ENCODE data around the gene ARFGAP1. TPM values are rescaled to one million over a fixed set of nuclear protein-coding genes. Genes with fewer than 3 reads are reported as not detected.

The ARFGAP1 gene
- 62.1 and 64.7 TPM in 2 replicates for total RNA-seq (2014; rRNA removed; shearing (Covaris generic))
- 39.4 and 39.6 TPM in 2 replicates for polyA plus RNA-seq (2015; cell fraction: cytosol; rRNA removed)
- polyA plus RNA-seq (2015; cell fraction: nucleus; rRNA removed), result 377 and 402 TPM in 2 replicates

- DNase-seq (ENCODE audit: low read depth), result peak; percentile 80
Measured at GRCh38 chr20:63272105-63273058, at the start of gene ARFGAP1. Gene ARFGAP1 (plus strand): TSS chr20:63272813. CDS start chr20:63275581, 2,768 bp downstream.

- DNase-seq (ENCODE audit: low read depth), result no peak
Measured at GRCh38 chr20:63223121-63223825, 49.3 kb upstream of the ARFGAP1 start.

DNA sequence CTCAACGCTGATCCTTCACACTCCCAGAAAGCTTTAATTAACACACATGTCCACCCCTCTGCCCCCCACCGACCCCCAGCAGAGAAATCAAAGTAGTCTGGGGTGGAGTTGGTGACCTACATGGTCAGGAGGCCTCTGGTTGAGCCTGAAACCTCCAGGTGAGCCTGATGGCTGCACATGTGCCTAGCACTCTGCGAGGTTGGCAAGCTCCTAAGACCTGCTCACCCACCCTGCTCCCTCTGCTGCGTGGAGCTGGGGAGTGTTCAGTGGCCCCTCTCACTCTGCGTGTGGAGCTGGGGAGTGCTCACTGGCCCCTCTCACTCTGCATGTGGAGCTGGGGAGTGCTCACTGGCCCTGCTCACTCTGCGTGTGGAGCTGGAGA is 48.8 kb upstream of the ARFGAP1 start:
- no peak for DNase-seq (ENCODE audit: low read depth)

DNA sequence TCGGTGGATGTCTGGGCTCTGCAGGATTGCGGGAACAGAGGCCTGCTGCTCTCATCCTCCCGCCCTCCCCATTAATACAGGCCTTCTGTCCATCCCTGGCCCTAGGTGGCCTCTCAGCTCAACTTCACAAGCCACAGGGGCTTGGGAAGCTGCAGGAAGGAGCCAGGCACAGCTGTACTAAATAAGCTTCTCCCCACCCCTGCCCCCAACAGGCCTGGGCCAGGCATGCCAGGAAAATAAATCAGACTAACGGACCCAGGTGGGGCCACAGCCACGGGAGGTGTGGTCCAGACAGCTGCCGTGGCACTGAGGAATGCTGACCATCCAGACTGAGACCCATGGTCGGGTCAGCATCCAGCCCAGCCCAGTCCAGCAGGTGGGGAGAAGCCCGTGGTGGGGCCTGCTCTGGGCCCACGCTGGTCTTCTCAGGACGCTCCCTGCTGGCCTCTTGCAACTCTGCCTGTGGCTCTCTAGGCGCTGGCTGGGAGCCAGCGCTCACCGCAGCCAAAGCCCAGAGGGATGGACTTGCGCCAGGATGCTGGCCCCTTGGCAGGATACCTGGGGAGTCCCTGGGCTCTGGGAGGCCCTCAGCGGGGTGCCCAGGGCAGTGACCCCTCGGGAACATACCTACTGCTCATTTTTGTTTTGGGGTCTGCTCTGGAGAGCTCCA is 48.1 kb upstream of the ARFGAP1 start:
- DNase-seq (ENCODE audit: low read depth), result peak; percentile 63

DNA sequence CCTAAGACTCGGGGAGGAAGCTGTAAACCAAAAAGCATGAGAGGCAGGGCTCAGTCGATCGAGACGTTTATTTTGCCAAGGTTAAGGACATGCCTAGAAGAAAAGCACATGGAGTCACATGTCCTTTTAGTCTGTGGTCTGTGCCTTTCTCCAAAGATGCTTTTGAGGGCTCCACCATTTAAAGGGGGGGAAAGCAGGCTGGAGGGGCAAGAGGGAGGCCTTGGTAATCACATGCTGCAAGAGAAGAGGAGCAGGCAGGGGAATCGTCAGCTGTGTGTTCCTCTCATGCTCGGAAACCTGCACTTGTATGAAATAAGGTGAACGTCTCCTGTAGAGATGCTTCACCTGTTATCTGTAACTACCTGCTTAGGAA is 47.5 kb upstream of the ARFGAP1 start:
- no peak for DNase-seq (ENCODE audit: low read depth)

DNA sequence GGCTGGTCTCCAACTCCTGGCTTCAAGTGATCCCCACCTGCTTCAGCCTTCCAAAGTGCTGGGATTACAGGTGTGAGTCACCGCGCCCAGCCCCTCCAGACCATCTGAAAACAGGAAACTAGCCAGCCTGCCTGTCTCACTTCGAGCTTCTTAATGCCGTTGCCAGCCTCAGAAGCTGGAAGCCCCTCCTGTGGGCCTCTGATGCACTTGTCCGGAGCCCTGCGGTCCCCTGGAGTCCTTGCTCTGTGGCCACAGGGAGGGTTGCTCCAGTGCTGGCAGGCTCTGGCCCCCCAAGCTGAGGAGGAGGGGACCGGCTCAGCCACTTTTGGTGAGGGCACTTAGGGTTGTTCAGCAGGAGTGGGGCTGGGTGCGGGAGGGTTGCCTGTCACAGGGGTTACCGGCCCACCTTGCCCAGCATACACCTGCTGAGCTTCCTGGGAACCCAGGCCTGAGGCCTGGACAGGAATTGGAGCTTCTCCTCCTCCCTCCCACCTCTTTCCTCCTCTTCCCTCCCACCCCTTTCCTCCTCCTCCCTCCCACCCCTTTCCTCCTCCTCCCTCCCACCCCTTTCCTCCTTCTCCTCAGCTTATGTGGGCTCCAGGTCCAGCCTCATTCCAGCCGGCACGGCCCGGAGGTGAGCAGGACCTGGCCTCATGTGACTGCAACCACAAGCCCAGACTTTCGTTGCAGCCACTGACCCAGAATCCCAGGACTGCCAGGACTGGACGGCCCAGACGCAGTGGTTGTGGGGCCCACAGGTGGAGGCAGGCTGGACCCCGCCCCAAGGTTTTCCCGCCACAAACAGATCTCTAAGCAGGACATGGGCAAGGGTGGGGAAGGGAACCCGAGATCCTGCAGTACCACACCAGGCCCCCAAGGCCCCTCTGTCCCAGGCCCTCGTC is 46.3 kb upstream of the ARFGAP1 start:
- DNase-seq (ENCODE audit: low read depth), result peak; percentile 55

GRCh38 chr20:63227260-63227659 is 45.4 kb upstream of the ARFGAP1 start:
- DNase-seq (ENCODE audit: low read depth), result no peak

GRCh38 chr20:63228806-63229205 is 43.8 kb upstream of the ARFGAP1 start:
- DNase-seq (ENCODE audit: low read depth), result no peak

- DNase-seq (ENCODE audit: low read depth), result no peak
Measured at GRCh38 chr20:63230800-63231268, 41.8 kb upstream of the ARFGAP1 start.

GRCh38 chr20:63232235-63233060 is 40.2 kb upstream of the ARFGAP1 start:
- DNase-seq (ENCODE audit: low read depth), result peak; percentile 95

DNA sequence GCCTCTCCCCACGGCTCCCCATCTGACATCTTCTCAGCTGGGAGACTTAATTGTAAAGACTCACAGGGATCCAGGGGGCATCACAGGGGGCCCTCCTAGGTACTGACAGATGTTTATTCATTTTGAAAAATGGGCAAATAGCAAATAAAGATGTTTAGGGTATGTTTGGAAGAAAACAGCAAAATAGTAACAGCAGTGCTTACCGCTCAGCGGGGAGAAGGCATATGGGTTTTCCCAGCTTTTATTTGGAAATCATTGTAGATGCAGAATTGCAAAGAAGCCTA is 39.6 kb upstream of the ARFGAP1 start:
- no peak for DNase-seq (ENCODE audit: low read depth)

- no peak for DNase-seq (ENCODE audit: low read depth)
Measured at GRCh38 chr20:63233924-63234323, 38.7 kb upstream of the ARFGAP1 start.

GRCh38 chr20:63234693-63235398 is 37.8 kb upstream of the ARFGAP1 start:
- DNase-seq (ENCODE audit: low read depth), result no peak

DNA sequence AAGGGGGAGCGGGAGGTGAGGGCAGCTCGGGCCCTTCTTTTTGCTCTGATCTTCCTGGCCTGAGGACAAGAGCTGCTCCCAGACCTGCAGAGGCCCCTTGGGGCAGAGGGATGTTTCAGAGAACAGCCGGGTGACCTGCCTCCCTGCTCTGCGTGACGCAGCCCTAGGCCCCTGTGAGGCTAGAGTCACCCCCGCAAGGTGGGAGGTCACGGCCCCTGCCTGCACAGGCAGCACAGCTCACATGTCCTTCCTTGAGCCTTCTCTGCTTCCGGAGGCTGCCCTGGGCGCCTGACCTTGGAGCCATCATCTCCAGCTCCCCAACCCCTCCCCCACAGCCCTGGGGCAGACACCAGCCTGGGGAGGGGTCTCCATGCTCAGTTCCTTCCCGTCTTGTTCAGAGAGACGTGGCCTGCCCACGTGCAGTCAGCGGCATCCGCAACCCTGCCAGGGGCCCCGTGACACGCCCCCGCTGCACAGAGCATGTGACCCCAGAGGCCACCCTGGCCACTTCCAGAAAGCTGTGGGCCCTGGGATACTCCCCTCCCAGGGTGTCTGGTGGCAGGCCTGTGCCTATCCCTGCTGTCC is 37.1 kb upstream of the ARFGAP1 start, which contains the start of gene BIRC7:
Gene BIRC7, plus strand, starts transcription at position 507 of the 585 bp plus-strand sequence. CDS start 192 bp downstream, outside the sequence.
- no peak for DNase-seq (ENCODE audit: low read depth)

- DNase-seq (ENCODE audit: low read depth), result no peak
Measured at GRCh38 chr20:63236116-63236837, 36.3 kb upstream of the ARFGAP1 start.

DNA sequence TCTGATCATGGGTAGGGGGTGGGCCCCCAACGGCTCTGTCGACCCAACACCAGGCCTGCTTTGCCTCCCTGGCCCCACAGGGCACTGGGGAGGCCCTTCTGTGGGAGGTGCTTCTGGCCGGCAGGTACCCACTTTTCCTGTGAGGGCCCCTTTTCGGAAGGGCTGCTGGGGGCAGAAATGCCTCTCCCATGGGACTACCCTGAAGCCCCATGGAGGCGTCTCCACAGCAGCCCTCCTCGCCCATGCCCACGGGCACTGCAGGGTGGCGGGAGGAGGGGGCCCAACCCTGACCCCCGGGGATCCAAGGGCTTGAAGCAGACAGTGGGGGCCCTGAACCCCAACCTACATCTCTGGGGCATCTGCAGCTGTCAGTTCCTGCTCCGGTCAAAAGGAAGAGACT is 34.6 kb upstream of the ARFGAP1 start:
- no peak for DNase-seq (ENCODE audit: low read depth)

DNA sequence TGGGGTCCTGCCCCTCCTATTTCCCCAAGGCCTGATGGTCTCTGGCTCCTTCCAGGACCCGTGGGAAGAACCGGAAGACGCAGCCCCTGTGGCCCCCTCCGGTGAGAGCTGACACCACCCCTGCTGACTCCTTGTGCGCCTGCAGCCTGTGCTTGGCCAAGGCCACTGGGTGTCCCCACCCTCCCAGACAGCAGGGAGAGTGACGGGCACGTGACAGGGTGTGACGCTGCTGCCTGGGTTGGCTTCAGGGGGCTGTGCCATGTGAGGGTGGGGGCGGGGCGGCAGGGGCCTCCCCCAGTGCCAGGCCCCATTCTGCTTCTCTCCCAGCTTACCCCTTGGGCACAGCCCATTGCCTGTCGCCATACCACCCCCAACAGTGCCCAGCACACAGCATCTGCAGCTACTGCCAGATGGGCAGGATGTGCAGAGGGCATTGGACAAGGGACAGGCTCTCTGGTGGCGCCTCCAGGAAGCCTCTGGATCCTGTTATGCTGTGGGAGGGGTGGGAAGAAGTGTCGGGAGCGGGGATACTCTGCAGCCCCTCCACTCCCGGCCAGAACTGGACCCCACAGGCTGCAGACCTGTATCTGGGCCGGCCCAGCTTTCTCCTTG is 34.0 kb upstream of the ARFGAP1 start:
- no peak for DNase-seq (ENCODE audit: low read depth)

GRCh38 chr20:63239431-63239830 is 33.2 kb upstream of the ARFGAP1 start:
- DNase-seq (ENCODE audit: low read depth), result no peak

Measured in HT1080 (cell line).